T-helper 1 cell treated with Interleukin-12 subunit alpha and Interleukin-12 subunit beta and Interleukin-4 antibody, amounts not matched to agents 30 ng/mL and 1 ng/mL, for 36 hours (primary cell): ENCODE data around the gene CEND1. TPM values are rescaled to one million over a fixed set of nuclear protein-coding genes. Genes with fewer than 3 reads are reported as not detected.

Source experiments
- intact Hi-C: fragments of 100-400 bp; cut with micrococcal nuclease; formaldehyde crosslinking; loops from one replicate; pipeline ENCODE4 v1.15.1; 2024
- total RNA-seq: library from RNA; stranded (reverse); gene quantifications from 2 replicates; pipeline ENCODE4 v1.2.3, GENCODE V29; 2022

The CEND1 gene
- total RNA-seq, 1 donor from 2014 or later = 4.1 TPM

- intact Hi-C loops = no loop called here
Measured at GRCh38 chr11:782264-783174, 7.4 kb downstream of the CEND1 start.

- intact Hi-C loops = no loop called here
Measured at GRCh38 chr11:779955-780532, 9.8 kb downstream of the CEND1 start.

GRCh38 chr11:778976-779954 is 10.6 kb downstream of the CEND1 start:
- intact Hi-C loops = loop anchor here (1.0 kb wide), 1 partner anchor 31 kb away; no protein-coding TSS in a partner anchor

- intact Hi-C loops = loop anchor here (1.0 kb wide), 4 partner anchors 19 to 82 kb away; partner anchors contain the start of genes DEAF1, RPLP2 and TMEM80
Measured at GRCh38 chr11:777288-778255, 12.3 kb downstream of the CEND1 start, which contains the start of gene GATD1. GATD1 (minus strand) TSS chr11:777487; CDS start chr11:777462, 25 bp downstream.

- intact Hi-C loops = loop anchor here (1.0 kb wide), 3 partner anchors 20 to 81 kb away; partner anchors contain the start of genes DEAF1, RPLP2 and TMEM80
Measured at GRCh38 chr11:776561-777287, 13.2 kb downstream of the CEND1 start.

GRCh38 chr11:776263-776560 is 13.7 kb downstream of the CEND1 start:
- intact Hi-C loops = no loop called here

GRCh38 chr11:774873-775592 is 14.9 kb downstream of the CEND1 start:
- intact Hi-C loops = no loop called here

- intact Hi-C loops = no loop called here
Measured at GRCh38 chr11:773830-774229, 16.1 kb downstream of the CEND1 start.

GRCh38 chr11:773425-773824 is 16.5 kb downstream of the CEND1 start:
- intact Hi-C loops = no loop called here

GRCh38 chr11:772429-773390 is 17.2 kb downstream of the CEND1 start:
- intact Hi-C loops = no loop called here

GRCh38 chr11:771617-772204 is 18.2 kb downstream of the CEND1 start:
- intact Hi-C loops = no loop called here

- intact Hi-C loops = no loop called here
Measured at GRCh38 chr11:770642-771616, 19.0 kb downstream of the CEND1 start.

GRCh38 chr11:769887-770641 is 19.8 kb downstream of the CEND1 start:
- intact Hi-C loops = no loop called here

GRCh38 chr11:767238-767637 is 22.7 kb downstream of the CEND1 start:
- intact Hi-C loops = no loop called here

GRCh38 chr11:766936-767210 is 23.0 kb downstream of the CEND1 start:
- intact Hi-C loops = no loop called here
